Raji (cell line): ENCODE data around the gene CORIN.

Experiments
- POLR2A ChIP-seq: IDR thresholded peaks from 2 replicates; pipeline ENCODE4 v1.6.1; 2011; ENCODE audit warnings: low read depth, low read length, control low read depth; ENCODE audit not compliant: insufficient read depth

CORIN gene

GRCh38 chr4:47659342-47659741 lies 178.5 kb downstream of the CORIN start:
- TF ChIP-seq POLR2A = no peak

GRCh38 chr4:47654972-47655693 lies 182.7 kb downstream of the CORIN start:
- no peak for TF ChIP-seq POLR2A

DNA sequence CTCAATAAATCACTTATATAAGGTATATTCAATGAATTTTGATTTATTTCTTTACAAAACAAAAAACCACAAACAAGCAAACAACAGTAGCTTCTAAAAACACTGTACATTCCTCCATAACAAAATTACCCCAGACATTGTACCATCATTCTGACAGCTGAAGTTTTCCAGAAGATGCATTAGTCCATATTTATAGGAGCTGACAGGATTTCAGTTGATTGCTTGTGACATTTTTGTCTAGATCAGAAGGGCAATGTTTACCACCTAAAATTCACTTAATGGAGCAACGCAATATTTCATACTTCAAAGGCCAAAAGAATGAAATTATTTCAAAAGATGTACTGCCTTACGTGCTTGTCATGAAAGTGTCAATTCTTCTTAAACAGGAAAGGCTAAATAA lies 185.8 kb downstream of the CORIN start:
- TF ChIP-seq POLR2A = no peak

- TF ChIP-seq POLR2A = no peak
Observed at GRCh38 chr4:47651231-47651630, 186.6 kb downstream of the CORIN start.

DNA sequence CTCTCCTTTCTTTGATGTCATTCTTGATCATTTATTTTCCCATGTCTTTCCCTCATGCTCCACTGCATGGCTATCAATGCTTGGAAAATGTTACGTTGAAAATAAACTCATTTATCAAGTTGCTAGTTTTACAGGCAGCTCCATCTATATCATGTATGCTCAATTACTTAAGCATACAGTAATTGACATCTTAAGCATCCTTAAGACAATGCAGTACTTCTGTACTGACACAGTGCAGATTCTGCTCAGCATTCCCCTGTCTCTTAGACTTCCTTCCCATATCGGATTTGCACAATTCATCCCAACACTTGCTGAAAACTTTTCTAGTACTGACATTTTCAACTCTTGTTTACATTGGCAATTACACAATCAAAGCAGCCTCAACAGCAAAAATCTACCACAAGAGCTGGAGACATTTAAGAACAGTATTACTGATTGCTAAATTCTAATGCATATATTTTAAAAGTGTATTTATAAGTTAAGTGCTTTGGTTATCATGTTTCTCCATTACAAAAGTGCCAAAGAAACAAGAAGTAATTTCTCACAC lies 187.2 kb downstream of the CORIN start:
- no peak for TF ChIP-seq POLR2A

DNA sequence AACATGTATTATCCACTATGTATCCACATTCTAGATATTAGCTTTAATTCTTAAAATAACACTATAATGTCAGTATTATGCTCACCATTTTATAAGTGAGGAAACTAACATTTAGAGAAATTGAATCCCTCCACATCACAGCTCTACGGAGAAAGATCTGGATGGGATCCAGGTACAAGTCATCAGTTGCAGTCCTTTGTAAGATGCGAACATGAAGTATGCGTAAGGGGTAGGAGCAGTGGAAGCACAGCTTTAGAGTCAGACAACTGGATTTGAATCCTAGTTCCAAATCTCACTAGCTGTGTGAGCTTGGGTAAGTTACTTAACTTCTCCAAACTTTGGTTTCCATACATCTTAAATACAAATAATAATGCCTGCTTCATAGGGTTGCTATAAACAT lies 190.3 kb downstream of the CORIN start:
- no peak for TF ChIP-seq POLR2A

DNA sequence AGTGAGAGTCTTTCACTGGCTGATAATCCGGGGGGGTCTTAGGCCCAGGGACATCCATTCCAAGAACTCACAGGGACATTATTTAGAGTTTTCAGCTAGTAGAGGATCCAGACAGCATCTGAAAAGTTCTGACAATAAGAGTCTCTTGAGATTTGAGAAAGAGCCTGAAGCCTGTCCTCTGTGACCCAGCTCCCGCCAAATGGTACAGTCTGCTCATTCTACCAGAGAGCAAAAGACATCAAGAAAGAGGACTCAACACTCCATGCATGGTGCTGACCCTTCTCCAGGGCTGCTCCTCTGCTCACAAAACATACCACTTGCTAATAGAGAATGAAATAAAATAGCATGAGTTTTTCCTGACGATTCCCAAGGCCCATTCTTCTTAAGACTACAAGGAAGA lies 190.8 kb downstream of the CORIN start:
- TF ChIP-seq POLR2A = no peak

DNA sequence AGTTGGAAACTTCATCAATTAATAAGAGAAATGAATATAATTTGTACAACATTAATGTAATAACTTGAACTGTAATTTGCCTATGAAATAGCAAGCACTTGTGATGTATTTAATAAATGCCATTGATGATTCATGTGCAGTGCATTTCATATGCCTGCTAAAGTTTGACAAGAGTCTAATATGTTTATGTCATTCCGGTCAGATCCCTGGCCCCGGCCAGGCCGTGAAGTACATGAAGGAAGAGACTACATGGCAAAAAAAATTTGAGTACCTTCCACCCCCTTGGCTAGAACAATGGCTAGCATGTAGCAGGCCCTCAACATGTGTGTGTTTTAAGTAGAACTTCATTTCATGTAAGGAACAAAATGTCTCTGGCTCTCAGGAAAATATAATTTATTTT lies 191.5 kb downstream of the CORIN start:
- no peak for TF ChIP-seq POLR2A

DNA sequence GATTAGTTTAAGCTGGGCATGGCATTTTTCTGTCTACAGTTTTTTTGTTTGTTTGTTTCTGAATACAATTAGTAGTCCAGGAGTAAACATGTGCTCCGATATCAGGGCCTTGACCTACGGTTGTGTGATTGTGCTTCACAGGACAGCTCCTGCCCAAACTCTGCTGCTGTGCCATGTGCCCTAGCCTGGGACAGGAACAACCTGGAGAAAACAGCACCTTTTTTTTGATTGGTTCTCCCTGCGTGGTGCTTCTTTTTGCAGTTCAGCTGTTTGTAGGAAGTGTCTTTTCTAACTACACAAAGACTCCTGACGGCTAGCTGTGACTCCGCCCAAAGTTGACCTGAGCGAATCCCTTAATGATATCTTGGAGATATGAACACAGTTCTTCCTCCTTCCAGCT lies 194.0 kb downstream of the CORIN start:
- TF ChIP-seq POLR2A = no peak

DNA sequence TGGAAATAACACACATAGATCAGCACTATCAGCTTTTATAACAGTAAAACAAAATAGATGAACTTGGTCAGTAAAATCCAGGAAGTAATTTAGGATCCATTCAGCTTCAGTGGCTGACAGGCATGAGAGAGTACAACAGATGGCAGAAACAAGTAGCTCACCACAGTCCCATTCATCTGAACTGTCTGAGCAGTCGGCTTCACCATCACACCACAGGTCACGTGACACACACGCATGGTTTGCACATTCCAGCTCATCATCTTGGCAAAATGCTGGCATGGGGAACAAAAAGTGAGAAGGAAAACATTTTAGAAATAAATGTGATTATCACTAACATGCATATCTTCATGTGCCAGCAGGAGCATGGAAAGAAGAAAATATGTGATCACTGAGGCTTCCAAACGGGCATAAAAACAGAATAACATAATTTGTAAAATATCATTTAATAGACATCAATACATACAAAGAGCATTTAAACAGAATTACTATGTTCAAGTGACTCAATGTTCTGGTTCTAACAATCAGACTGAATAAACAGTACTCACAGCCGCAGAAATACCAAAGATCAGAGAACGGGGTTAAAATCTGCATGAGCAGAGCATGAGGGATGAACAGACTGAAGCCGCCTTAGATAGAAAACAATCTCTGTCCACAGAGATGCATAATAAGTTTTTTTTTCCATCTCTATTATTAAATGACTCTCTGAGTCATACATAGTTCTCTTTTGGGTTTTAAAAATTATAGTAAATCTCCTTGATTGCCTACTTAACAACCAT lies 194.7 kb downstream of the CORIN start:
- TF ChIP-seq POLR2A = no peak

DNA sequence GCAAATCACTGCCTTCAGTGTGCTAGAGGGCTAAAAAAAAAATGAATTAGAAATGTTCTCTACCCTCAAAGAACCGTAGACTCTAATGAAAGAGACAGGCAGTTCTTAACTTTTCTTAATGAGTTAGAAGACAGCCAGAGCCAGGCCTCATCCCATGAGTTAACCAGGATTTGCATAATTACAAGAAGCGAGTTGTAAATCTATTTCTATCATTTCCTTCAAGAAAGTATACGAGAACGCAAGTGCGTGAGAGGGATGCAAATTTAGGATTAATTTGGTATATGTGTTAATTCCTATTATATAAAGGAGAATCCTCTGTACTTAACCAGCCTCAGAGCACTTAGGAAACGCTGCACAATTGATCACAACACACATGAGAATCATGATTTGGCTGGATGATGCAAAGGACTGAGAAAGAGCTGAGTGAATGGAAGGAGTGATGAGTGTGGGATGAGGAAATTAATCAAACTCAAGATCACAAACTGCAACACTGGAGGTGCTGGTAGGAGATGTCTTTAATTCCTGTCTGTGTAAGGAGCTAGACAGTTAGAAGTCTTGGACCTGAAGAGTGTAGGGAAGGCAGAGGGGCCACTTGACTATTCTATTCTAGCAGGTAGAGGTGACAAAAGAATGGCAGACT lies 195.6 kb downstream of the CORIN start:
- TF ChIP-seq POLR2A = no peak

- no peak for TF ChIP-seq POLR2A
Observed at GRCh38 chr4:47641755-47642154, 196.1 kb downstream of the CORIN start.

- no peak for TF ChIP-seq POLR2A
Observed at GRCh38 chr4:47640911-47641310, 197.0 kb downstream of the CORIN start.

GRCh38 chr4:47639531-47639930 lies 198.3 kb downstream of the CORIN start:
- no peak for TF ChIP-seq POLR2A

- no peak for TF ChIP-seq POLR2A
Observed at GRCh38 chr4:47631161-47631560, 206.7 kb downstream of the CORIN start.

DNA sequence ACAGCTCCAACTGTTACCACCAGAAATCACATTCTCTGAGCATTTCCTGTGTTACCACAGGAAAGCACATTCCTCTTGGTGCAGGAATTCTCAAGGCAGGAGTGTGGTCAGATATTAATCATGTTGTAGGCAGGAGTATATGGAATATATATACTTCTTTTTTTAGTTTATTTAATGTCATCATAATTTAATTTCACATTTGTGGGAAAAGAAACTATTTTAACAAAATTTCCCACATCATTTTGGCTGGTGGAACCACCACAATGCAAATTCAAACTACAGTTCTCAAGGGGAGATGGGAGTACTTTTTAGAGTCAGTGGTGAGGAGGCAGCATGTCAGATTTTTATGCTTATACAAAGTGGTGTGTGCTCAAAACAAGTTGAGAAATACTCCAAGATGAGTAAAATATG lies 213.8 kb downstream of the CORIN start:
- no peak for TF ChIP-seq POLR2A

- no peak for TF ChIP-seq POLR2A
Observed at GRCh38 chr4:47621181-47621580, 216.7 kb downstream of the CORIN start.

DNA sequence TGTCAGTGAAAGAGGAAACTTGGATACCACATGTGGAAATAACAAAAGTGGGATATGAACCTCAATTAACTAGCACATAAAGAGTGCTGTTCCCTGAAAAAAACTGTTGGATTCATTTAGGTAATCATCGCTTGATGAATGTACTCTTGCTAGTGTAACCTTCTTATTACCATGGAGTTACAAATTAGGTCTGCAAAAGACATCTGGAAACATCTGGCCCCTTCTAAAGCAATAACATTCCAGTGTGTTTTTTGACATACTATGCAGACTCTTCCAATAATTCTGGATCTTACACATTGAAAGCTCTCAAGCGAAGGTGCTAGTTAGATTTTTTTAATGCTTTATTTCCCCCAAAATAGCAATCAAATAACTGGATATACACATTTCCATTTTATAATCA lies 218.2 kb downstream of the CORIN start:
- TF ChIP-seq POLR2A = no peak
